WERI-Rb-1 (cell line): Measurements from ENCODE around the gene PLPPR1.

ENCODE experiments used
- DNase-seq: peaks from one replicate; pipeline ENCODE4 v3.0.0-alpha.2; 2020
- H3K27ac ChIP-seq: fragments of 250-450 bp; sonication (Bioruptor Pico); 2 replicates; pipeline ENCODE4 v1.5.1; 2020; ENCODE audit warnings: mild to moderate bottlenecking, moderate library complexity
- H3K27me3 ChIP-seq: fragments of 250-450 bp; sonication (Bioruptor Pico); 2 replicates; pipeline ENCODE4 v1.5.1; 2021; ENCODE audit warnings: mild to moderate bottlenecking, low read depth, moderate library complexity; ENCODE audit not compliant: insufficient read depth, severe bottlenecking
- H3K36me3 ChIP-seq: fragments of 250-450 bp; sonication (Bioruptor Pico); 2 replicates; pipeline ENCODE4 v1.5.1; 2020; ENCODE audit warnings: mild to moderate bottlenecking, moderate library complexity
- H3K4me3 ChIP-seq: 2 replicates; pipeline ENCODE4 v1.5.1; 2011; ENCODE audit warnings: low read depth, mild to moderate bottlenecking, control low read depth, low read length
- H3K9me3 ChIP-seq: fragments of 250-450 bp; sonication (Bioruptor Pico); 2 replicates; pipeline ENCODE4 v1.5.1; 2021; ENCODE audit warnings: mild to moderate bottlenecking, moderate library complexity; ENCODE audit not compliant: severe bottlenecking
- TF ChIP-seq, protein P1 (sequence below): IDR thresholded peaks from 2 replicates; pipeline ENCODE4 v1.5.1; 2011; ENCODE audit warnings: low read depth, mild to moderate bottlenecking, control low read depth, inconsistent platforms, low read length

PLPPR1 gene

GRCh38 chr9:101197026-101197425 is 168.5 kb downstream of the PLPPR1 start:
- no peak for DNase-seq
- no peak overlapping the region for H3K27ac ChIP-seq
- no peaks in the 10 kb centered on the region for H3K36me3 ChIP-seq
- no peaks in the 10 kb centered on the region for H3K27me3 ChIP-seq
- no peaks in the 10 kb centered on the region for H3K9me3 ChIP-seq
- TF ChIP-seq, protein P1, sequence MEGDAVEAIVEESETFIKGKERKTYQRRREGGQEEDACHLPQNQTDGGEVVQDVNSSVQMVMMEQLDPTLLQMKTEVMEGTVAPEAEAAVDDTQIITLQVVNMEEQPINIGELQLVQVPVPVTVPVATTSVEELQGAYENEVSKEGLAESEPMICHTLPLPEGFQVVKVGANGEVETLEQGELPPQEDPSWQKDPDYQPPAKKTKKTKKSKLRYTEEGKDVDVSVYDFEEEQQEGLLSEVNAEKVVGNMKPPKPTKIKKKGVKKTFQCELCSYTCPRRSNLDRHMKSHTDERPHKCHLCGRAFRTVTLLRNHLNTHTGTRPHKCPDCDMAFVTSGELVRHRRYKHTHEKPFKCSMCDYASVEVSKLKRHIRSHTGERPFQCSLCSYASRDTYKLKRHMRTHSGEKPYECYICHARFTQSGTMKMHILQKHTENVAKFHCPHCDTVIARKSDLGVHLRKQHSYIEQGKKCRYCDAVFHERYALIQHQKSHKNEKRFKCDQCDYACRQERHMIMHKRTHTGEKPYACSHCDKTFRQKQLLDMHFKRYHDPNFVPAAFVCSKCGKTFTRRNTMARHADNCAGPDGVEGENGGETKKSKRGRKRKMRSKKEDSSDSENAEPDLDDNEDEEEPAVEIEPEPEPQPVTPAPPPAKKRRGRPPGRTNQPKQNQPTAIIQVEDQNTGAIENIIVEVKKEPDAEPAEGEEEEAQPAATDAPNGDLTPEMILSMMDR = no peak
- H3K4me3 ChIP-seq = no peak overlapping the region

DNA sequence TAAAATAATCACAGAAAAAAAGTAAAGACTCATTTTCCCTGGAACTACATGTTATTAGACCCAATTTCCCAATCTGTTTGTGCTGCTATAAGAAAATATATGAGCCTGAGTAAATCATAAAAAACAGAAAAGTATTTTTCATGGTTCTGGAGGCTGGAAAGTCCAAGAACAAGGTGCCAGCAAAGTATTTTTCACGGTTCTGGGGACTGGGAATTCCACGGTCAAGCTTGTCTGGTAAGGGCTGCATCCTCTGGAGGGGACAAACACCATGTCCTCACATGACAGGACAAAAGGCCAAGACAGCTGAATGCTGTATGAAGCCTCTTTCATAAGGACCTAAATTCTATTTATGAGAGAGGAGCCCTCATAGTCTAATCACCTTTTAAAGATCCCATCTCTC is 172.3 kb downstream of the PLPPR1 start:
- DNase-seq = no peak
- H3K27me3 ChIP-seq = no peaks in the 10 kb centered on the region
- H3K36me3 ChIP-seq = no peaks in the 10 kb centered on the region
- H3K27ac ChIP-seq = no peak overlapping the region
- TF ChIP-seq, protein P1 = no peak
- H3K4me3 ChIP-seq = no peak overlapping the region
- no peaks in the 10 kb centered on the region for H3K9me3 ChIP-seq

- Histone ChIP-seq H3K27ac (no peak overlapping the region), H3K27me3 (no peaks in the 10 kb centered on the region), H3K9me3 (no peaks in the 10 kb centered on the region), H3K36me3 (no peaks in the 10 kb centered on the region), H3K4me3 (no peak overlapping the region)
- DNase-seq = no peak
- TF ChIP-seq, protein P1 = no peak
Measured at GRCh38 chr9:101201630-101202029, 173.1 kb downstream of the PLPPR1 start.

DNA sequence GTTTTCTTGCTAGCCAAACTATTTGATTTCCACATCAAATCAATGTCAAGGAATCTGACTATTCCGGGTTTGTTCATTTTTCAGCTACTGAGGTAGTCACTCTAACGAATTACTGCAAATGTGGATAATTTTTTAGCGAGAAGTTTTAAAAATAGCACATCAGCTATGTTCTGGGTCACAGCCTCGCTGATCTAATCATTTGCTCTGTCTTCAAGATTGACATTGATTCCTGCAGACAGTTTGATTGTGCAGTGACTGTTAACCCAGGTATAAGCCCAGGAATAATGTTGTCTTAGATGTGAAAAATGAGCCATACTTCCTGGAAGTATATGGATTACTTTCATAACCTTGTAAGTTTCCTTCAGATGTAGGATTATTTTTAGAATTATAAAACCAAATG is 181.1 kb downstream of the PLPPR1 start:
- no peak overlapping the region for H3K4me3 ChIP-seq
- TF ChIP-seq, protein P1 = no peak
- no peak overlapping the region for H3K27ac ChIP-seq
- H3K27me3 ChIP-seq = no peaks in the 10 kb centered on the region
- no peaks in the 10 kb centered on the region for H3K9me3 ChIP-seq
- H3K36me3 ChIP-seq = no peaks in the 10 kb centered on the region
- DNase-seq = no peak

- no peak overlapping the region for H3K27ac ChIP-seq
- H3K4me3 ChIP-seq = no peak overlapping the region
- no peaks in the 10 kb centered on the region for H3K9me3 ChIP-seq
- TF ChIP-seq, protein P1 = no peak
- H3K27me3 ChIP-seq = no peaks in the 10 kb centered on the region
- no peak for DNase-seq
- no peaks in the 10 kb centered on the region for H3K36me3 ChIP-seq
Measured at GRCh38 chr9:101212661-101213060, 184.1 kb downstream of the PLPPR1 start.

- Histone ChIP-seq H3K27me3 (no peaks in the 10 kb centered on the region), H3K36me3 (no peaks in the 10 kb centered on the region), H3K27ac (peak overlapping the region; percentile 81), H3K9me3 (peaks cover 5% of the 10 kb centered on the region), H3K4me3 (no peak overlapping the region)
- no peak for DNase-seq
- TF ChIP-seq, protein P1 = no peak
Measured at GRCh38 chr9:101219030-101219429, 190.5 kb downstream of the PLPPR1 start.
